H9 (cell line): ENCODE results near the gene MORN5. TPM values are rescaled to one million over a fixed set of nuclear protein-coding genes. Genes with fewer than 3 reads are reported as not detected.

ENCODE experiments used
- DNase-seq: peaks from one replicate; pipeline ENCODE4 v3.0.0-alpha.2; 2017
- H2AFZ ChIP-seq: one replicate; pipeline ENCODE4 v1.6.1; 2013; ENCODE audit warnings: mild to moderate bottlenecking, low read length, control low read depth, moderate library complexity
- H2AK5ac ChIP-seq: 2 replicates; pipeline ENCODE4 v1.6.1; 2013; ENCODE audit warnings: low read length, control low read depth, mixed read lengths; ENCODE audit not compliant: insufficient read length
- H2BK120ac ChIP-seq: one replicate; pipeline ENCODE4 v1.6.1; 2013; ENCODE audit warnings: low read depth, mild to moderate bottlenecking, low read length, control low read depth, inconsistent platforms; ENCODE audit not compliant: poor library complexity, severe bottlenecking
- H2BK12ac ChIP-seq: 2 replicates; pipeline ENCODE4 v1.6.1; 2013; ENCODE audit warnings: low read length, control low read depth, mixed read lengths, low read depth; ENCODE audit not compliant: insufficient read length
- H2BK15ac ChIP-seq: 2 replicates; pipeline ENCODE4 v1.6.1; 2013; ENCODE audit warnings: low read depth, low read length, control low read depth
- H2BK20ac ChIP-seq: one replicate; pipeline ENCODE4 v1.6.1; 2013; ENCODE audit warnings: low read depth, mild to moderate bottlenecking, low read length, control low read depth, inconsistent platforms; ENCODE audit not compliant: poor library complexity, severe bottlenecking
- H2BK5ac ChIP-seq: 2 replicates; pipeline ENCODE4 v1.6.1; 2013; ENCODE audit warnings: low read length, control low read depth, mixed read lengths; ENCODE audit not compliant: insufficient read length
- H3K14ac ChIP-seq: 2 replicates; pipeline ENCODE4 v1.6.1; 2013; ENCODE audit warnings: low read length, control low read depth; ENCODE audit not compliant: insufficient read depth
- H3K18ac ChIP-seq: 2 replicates; pipeline ENCODE4 v1.6.1; 2013; ENCODE audit warnings: low read depth, mild to moderate bottlenecking, mixed read lengths, low read length, control low read depth; ENCODE audit not compliant: insufficient read length
- H3K23ac ChIP-seq: 2 replicates; pipeline ENCODE4 v1.6.1; 2013; ENCODE audit warnings: low read length, control low read depth, mixed read lengths, low read depth; ENCODE audit not compliant: insufficient read length
- H3K23me2 ChIP-seq: 2 replicates; pipeline ENCODE4 v1.6.1; 2013; ENCODE audit warnings: low read depth, mild to moderate bottlenecking, mixed read lengths, low read length, control low read depth; ENCODE audit not compliant: insufficient read length, poor library complexity, severe bottlenecking
- H3K27ac ChIP-seq: 2 replicates; pipeline ENCODE4 v1.5.1; 2013; ENCODE audit warnings: low read length, control low read depth, mixed read lengths, low read depth; ENCODE audit not compliant: insufficient read length
- H3K27me3 ChIP-seq: 2 replicates; pipeline ENCODE4 v1.6.1; 2013; ENCODE audit warnings: low read length, control low read depth, inconsistent platforms; ENCODE audit not compliant: insufficient read depth
- H3K4ac ChIP-seq: 2 replicates; pipeline ENCODE4 v1.6.1; 2013; ENCODE audit warnings: low read depth, mild to moderate bottlenecking, control low read depth, inconsistent platforms, low read length, moderate library complexity
- H3K4me1 ChIP-seq: 2 replicates; pipeline ENCODE4 v1.6.1; 2013; ENCODE audit warnings: low read length, control low read depth, inconsistent platforms; ENCODE audit not compliant: insufficient read depth
- H3K4me2 ChIP-seq: 2 replicates; pipeline ENCODE4 v1.6.1; 2013; ENCODE audit warnings: low read length, control low read depth, mixed read lengths; ENCODE audit not compliant: insufficient read length, insufficient read depth
- H3K56ac ChIP-seq: 2 replicates; pipeline ENCODE4 v1.6.1; 2013; ENCODE audit warnings: low read depth, mild to moderate bottlenecking, mixed read lengths, low read length, control low read depth; ENCODE audit not compliant: insufficient read length
- H3K79me1 ChIP-seq: 2 replicates; pipeline ENCODE4 v1.6.1; 2013; ENCODE audit warnings: low read depth, mild to moderate bottlenecking, moderate library complexity, low read length, control low read depth, inconsistent platforms; ENCODE audit not compliant: insufficient read depth, poor library complexity, severe bottlenecking
- H3K79me2 ChIP-seq: 2 replicates; pipeline ENCODE4 v1.6.1; 2013; ENCODE audit warnings: low read length, control low read depth, inconsistent platforms; ENCODE audit not compliant: insufficient read depth
- H3K9ac ChIP-seq: 2 replicates; pipeline ENCODE4 v1.6.1; 2013; ENCODE audit warnings: low read length, control low read depth, mixed read lengths; ENCODE audit not compliant: insufficient read length; ENCODE audit errors: extremely low read depth
- H3K9me3 ChIP-seq: one replicate; pipeline ENCODE4 v1.6.1; 2013; ENCODE audit warnings: low read depth, low read length, inconsistent platforms; ENCODE audit not compliant: control insufficient read depth
- H3T11ph ChIP-seq: one replicate; pipeline ENCODE4 v1.6.1; 2013; ENCODE audit warnings: mild to moderate bottlenecking, low read length, control low read depth, inconsistent platforms
- H4K20me1 ChIP-seq: one replicate; pipeline ENCODE4 v1.6.1; 2013; ENCODE audit not compliant: control insufficient read depth, insufficient read length, insufficient read depth
- H4K5ac ChIP-seq: 2 replicates; pipeline ENCODE4 v1.6.1; 2013; ENCODE audit warnings: low read depth, mild to moderate bottlenecking, mixed read lengths, low read length, control low read depth; ENCODE audit not compliant: insufficient read length
- H4K8ac ChIP-seq: replicated peaks from 2 replicates; pipeline ENCODE4 v1.6.1; 2013; ENCODE audit warnings: low read length, control low read depth, mixed read lengths, low read depth; ENCODE audit not compliant: insufficient read length
- H4K91ac ChIP-seq: 2 replicates; pipeline ENCODE4 v1.6.1; 2013; ENCODE audit warnings: low read depth, mild to moderate bottlenecking, moderate library complexity, mixed read lengths, low read length, control low read depth; ENCODE audit not compliant: insufficient read length
- H3K27ac Mint-ChIP-seq, 3 experiments: 2 replicates in 2 of 3; 3 replicates in 1 of 3; pipeline ENCODE4 v1.8.0; 2020 to 2021; ENCODE audit warnings: mixed read lengths in 3 of 3, mild to moderate bottlenecking in 1 of 3, moderate library complexity in 1 of 3
- H3K27me3 Mint-ChIP-seq: 2 replicates; pipeline ENCODE4 v1.8.0; 2021; ENCODE audit warnings: low read depth, mild to moderate bottlenecking, moderate library complexity, mixed read lengths
- H3K36me3 Mint-ChIP-seq, 3 experiments: 2 replicates in 2 of 3; 3 replicates in 1 of 3; pipeline ENCODE4 v1.8.0; 2020 to 2021; ENCODE audit warnings: low read depth in 3 of 3, mixed read lengths in 3 of 3; ENCODE audit not compliant: insufficient read depth in 1 of 3
- H3K4me1 Mint-ChIP-seq, 2 experiments: 2 replicates each; pipeline ENCODE4 v1.8.0; 2020; ENCODE audit warnings: mixed read lengths in 2 of 2
- H3K4me3 Mint-ChIP-seq, 2 experiments: 2 replicates in 1 of 2; 3 replicates in 1 of 2; pipeline ENCODE4 v1.8.0; 2020 to 2021; ENCODE audit warnings: mild to moderate bottlenecking in 2 of 2, mixed read lengths in 2 of 2, moderate library complexity in 1 of 2
- H3K9me3 Mint-ChIP-seq, 2 experiments: 2 replicates in 1 of 2; 3 replicates in 1 of 2; pipeline ENCODE4 v1.8.0; 2020; ENCODE audit warnings: mild to moderate bottlenecking in 2 of 2, mixed read lengths in 2 of 2, moderate library complexity in 1 of 2
- CTCF ChIP-seq: fragments of 200-600 bp; sonication (generic); conservative IDR thresholded peaks from 3 replicates; pipeline ENCODE4 v1.8.0; 2021; ENCODE audit warnings: antibody characterized with exemption, mild to moderate bottlenecking
- WGBS: extraction: QIAGEN DNeasy Blood & Tissue Kit; methylation state at CpG from one replicate; pipeline ENCODE4 v1.1.7; 2013; ENCODE audit warnings: missing lambda C conversion rate, low lambda C conversion rate, mixed read lengths; ENCODE audit not compliant: insufficient read length; ENCODE audit errors: extremely low coverage; 5-methylcytosine and 5-hydroxymethylcytosine counted together
- total RNA-seq: library from RNA; stranded (reverse); gene quantifications from 2 replicates; pipeline ENCODE4 v1.2.1, GENCODE V29; 2021

Gene MORN5
- total RNA-seq, 1 experiment from 2014 or later, result not detected

GRCh38 chr9:122135529-122135859 lies 24.2 kb upstream of the MORN5 start:
- Histone ChIP-seq H2BK15ac (no peak overlapping the region), H3K56ac (no peak overlapping the region), H3K79me1 (no peaks in the 10 kb centered on the region), H2BK20ac (no peak overlapping the region), H2AK5ac (no peak overlapping the region), H3T11ph (no peak overlapping the region), H3K23me2 (no peaks in the 10 kb centered on the region), H3K27me3 (no peaks in the 10 kb centered on the region), H3K79me2 (no peaks in the 10 kb centered on the region), H3K23ac (no peak overlapping the region), H2BK12ac (no peak overlapping the region), H3K4ac (no peak overlapping the region), H2AFZ (no peak overlapping the region), H3K4me2 (no peak overlapping the region), H3K4me1 (peaks cover 10% of the 10 kb centered on the region; the same call in 1 of the 2 replicates), H4K8ac (no peak overlapping the region), H3K9me3 (no peaks in the 10 kb centered on the region), H4K91ac (no peak overlapping the region), H3K27ac (no peak overlapping the region), H3K14ac (no peak overlapping the region), H4K5ac (no peak overlapping the region), H2BK5ac (no peak overlapping the region), H3K18ac (no peak overlapping the region), H2BK120ac (no peak overlapping the region), H3K9ac (no peak overlapping the region), H4K20me1 (no peaks in the 10 kb centered on the region)
- no peak overlapping the region for H3K4me3 Mint-ChIP-seq
- no CpG with 5 or more reads among the region's 7 CpGs for WGBS
- no peaks in the 10 kb centered on the region; a peak in 1 of 5 replicates for H3K9me3 Mint-ChIP-seq
- H3K36me3 Mint-ChIP-seq, result no peaks in the 10 kb centered on the region; a peak in 1 of 7 replicates
- H3K27ac Mint-ChIP-seq, result no peak overlapping the region; a peak in 1 of 7 replicates
- H3K4me1 Mint-ChIP-seq, result peaks cover 46 to 64% of the 10 kb centered on the region in 2 experiments
- DNase-seq, result no peak
- peaks cover 32% of the 10 kb centered on the region for H3K27me3 Mint-ChIP-seq
- no peak for TF ChIP-seq CTCF
